ENCODE data around the gene TBC1D2B. TPM values are rescaled to one million over a fixed set of nuclear protein-coding genes. Genes with fewer than 3 reads are reported as not detected.

Gene TBC1D2B
- total and polyA plus RNA-seq, 8 donors: 37.6 to 64.9 (median 49.2) TPM

GRCh38 chr15:77985931-77986480 lies 91.5 kb downstream of the TBC1D2B start:
- DNase-seq (peak in 1 of 4 donors; percentile 20), ATAC-seq (no peak)
- H3K27me3 ChIP-seq: no peaks in the 10 kb centered on the region
- no peak for TF ChIP-seq CTCF (IDR thresholded peaks at IDR 0.05)
- peaks cover 8 to 11% of the 10 kb centered on the region in 2 donors for H3K4me1 ChIP-seq
- H3K9me3 ChIP-seq: no peaks in the 10 kb centered on the region
- H3K4me3 ChIP-seq: no peak overlapping the region
- intact Hi-C loops (cut with DNase I): no loop called here
- H3K27ac ChIP-seq: no peak overlapping the region
- no peaks in the 10 kb centered on the region for H3K36me3 ChIP-seq

GRCh38 chr15:77985031-77985930 lies 92.2 kb downstream of the TBC1D2B start:
- no peak for ATAC-seq
- no peak for TF ChIP-seq CTCF (IDR thresholded peaks at IDR 0.05)

DNA sequence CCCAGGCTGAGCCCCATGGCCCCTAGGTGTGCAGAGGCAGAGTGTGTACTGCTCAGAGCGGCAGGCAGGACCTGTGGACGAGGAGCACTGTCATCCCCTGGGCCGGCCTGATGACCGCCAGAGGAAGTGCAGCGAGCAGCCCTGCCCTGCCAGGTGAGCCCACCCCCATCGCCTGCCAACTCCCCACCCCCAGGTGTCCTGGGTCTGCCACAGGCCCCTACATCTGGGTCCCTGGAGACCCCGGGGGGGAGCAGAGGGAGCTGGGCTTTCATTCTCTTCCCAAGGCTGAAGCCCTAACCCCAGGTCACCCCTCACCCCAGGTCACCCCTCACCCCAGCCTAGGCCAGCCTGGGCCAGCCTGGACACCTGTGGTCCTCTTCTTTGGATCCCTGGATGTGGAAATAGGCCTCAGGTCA lies 93.1 kb downstream of the TBC1D2B start:
- Histone ChIP-seq H3K36me3 (no peaks in the 10 kb centered on the region), H3K9me3 (no peaks in the 10 kb centered on the region), H3K4me1 (peaks cover 0 to 5% of the 10 kb centered on the region in 2 donors), H3K27me3 (no peaks in the 10 kb centered on the region), H3K4me3 (no peak overlapping the region), H3K27ac (no peak overlapping the region)
- ATAC-seq: no peak
- intact Hi-C loops (cut with DNase I): no loop called here
- peak in 1 of 4 donors; percentile 19 for DNase-seq
- no peak for TF ChIP-seq CTCF (IDR thresholded peaks at IDR 0.05)

More at GRCh38 chr15:77985031-77985930, 92.2 kb downstream of the TBC1D2B start:
- H3K27me3 ChIP-seq: no peaks in the 10 kb centered on the region
- peaks cover 3 to 5% of the 10 kb centered on the region in 2 donors for H3K4me1 ChIP-seq
- DNase-seq: peak in 1 of 4 donors; percentile 19
- intact Hi-C loops (cut with DNase I): no loop called here
- H3K4me3 ChIP-seq: no peak overlapping the region
- H3K36me3 ChIP-seq: no peaks in the 10 kb centered on the region
- no peak overlapping the region for H3K27ac ChIP-seq
- no peaks in the 10 kb centered on the region for H3K9me3 ChIP-seq

GRCh38 chr15:77983708-77984445 lies 93.6 kb downstream of the TBC1D2B start:
- TF ChIP-seq CTCF (IDR thresholded peaks at IDR 0.05): no peak
- DNase-seq (peak in 1 of 4 donors; percentile 27), ATAC-seq (no peak)
- Histone ChIP-seq H3K4me1 (peaks cover 0 to 5% of the 10 kb centered on the region in 2 donors), H3K4me3 (no peak overlapping the region), H3K9me3 (no peaks in the 10 kb centered on the region), H3K27me3 (no peaks in the 10 kb centered on the region), H3K27ac (no peak overlapping the region), H3K36me3 (no peaks in the 10 kb centered on the region)
- intact Hi-C loops (cut with DNase I): no loop called here

All from left lung (tissue), 10 donors.